K562 (cell line): Measurements from ENCODE around the gene ATP5F1D. TPM values are rescaled to one million over a fixed set of nuclear protein-coding genes. Genes with fewer than 3 reads are reported as not detected.
A peak's percentile ranks its signal among the peaks of the same experiment; 100 is the strongest.

Experiments
- BCOR ChIP-seq: fragments of 450-650 bp; IDR thresholded peaks from 2 replicates; pipeline ENCODE4 v1.6.1; 2016
- CBX5 ChIP-seq: IDR thresholded peaks from 2 replicates; pipeline ENCODE4 v1.6.1; 2014; ENCODE audit warnings: low read depth, borderline replicate concordance
- CEBPG ChIP-seq, 3 experiments: fragments of 200-800 bp in 1 of 3; sonication (Bioruptor generic) in 1 of 3; sonication (generic) in 1 of 3; formaldehyde crosslinking in 1 of 3; IDR thresholded peaks in 2 of 3; conservative IDR thresholded peaks in 1 of 3; 2 replicates each; pipeline versions ENCODE4 v1.6.1 to v1.8.0; 2016 to 2022; ENCODE audit warnings: missing compliant biosample characterization in 2 of 3, missing genetic modification characterization in 2 of 3, mild to moderate bottlenecking in 1 of 3, missing genetic modification reagents in 1 of 3
- CHD2 ChIP-seq: IDR thresholded peaks from 2 replicates; pipeline ENCODE4 v1.6.1; 2011; ENCODE audit warnings: low read depth, low read length
- CHD4 ChIP-seq: fragments of 200-600 bp; sonication (generic); IDR thresholded peaks from 3 replicates; pipeline ENCODE4 v1.6.1; 2012; ENCODE audit warnings: low read depth, mild to moderate bottlenecking, mixed read lengths, low read length, inconsistent platforms; ENCODE audit not compliant: insufficient read depth, insufficient replicate concordance, poor library complexity, severe bottlenecking
- CREBBP ChIP-seq: IDR thresholded peaks from one replicate; pipeline ENCODE4 v1.6.1; 2012; ENCODE audit warnings: low read depth, mild to moderate bottlenecking, control low read depth, inconsistent platforms, low read length
- FIP1L1 ChIP-seq: fragments of 200-400 bp; formaldehyde crosslinking; IDR thresholded peaks from 2 replicates; pipeline ENCODE4 v1.6.1; 2018; ENCODE audit warnings: mild to moderate bottlenecking, low read depth, low read length; ENCODE audit not compliant: poor library complexity, severe bottlenecking
- FOXP1 ChIP-seq: sonication (generic); formaldehyde crosslinking; IDR thresholded peaks from 2 replicates; pipeline ENCODE4 v1.8.0; 2022; ENCODE audit warnings: mild to moderate bottlenecking, missing genetic modification reagents
- JUN ChIP-seq, 2 experiments: sonication (generic) in 1 of 2; formaldehyde crosslinking in 1 of 2; IDR thresholded peaks; 2 replicates each; pipeline versions ENCODE4 v1.6.1 to v1.8.0; 2012 to 2022; ENCODE audit warnings: borderline replicate concordance in 2 of 2, mild to moderate bottlenecking in 2 of 2, improper control_type of control experiment in 1 of 2, low read depth in 1 of 2, low read length in 1 of 2, missing genetic modification reagents in 1 of 2
- KDM1A ChIP-seq, 2 experiments: fragments of 450-650 bp; IDR thresholded peaks; 2 replicates each; pipeline ENCODE4 v1.6.1; 2016; ENCODE audit warnings: mild to moderate bottlenecking in 2 of 2
- NFE2 ChIP-seq: IDR thresholded peaks from 2 replicates; pipeline ENCODE4 v1.6.1; 2014; ENCODE audit warnings: antibody characterized with exemption, low read depth
- PCBP1 ChIP-seq: fragments of 200-400 bp; formaldehyde crosslinking; IDR thresholded peaks from 2 replicates; pipeline ENCODE4 v1.6.1; 2018; ENCODE audit warnings: mild to moderate bottlenecking, low read depth, low read length; ENCODE audit not compliant: poor library complexity, severe bottlenecking
- PHF20 ChIP-seq: fragments of 450-650 bp; IDR thresholded peaks from 2 replicates; pipeline ENCODE4 v1.6.1; 2018; ENCODE audit not compliant: partially characterized antibody
- RBBP5 ChIP-seq: fragments of 200-600 bp; sonication (generic); IDR thresholded peaks from 2 replicates; pipeline ENCODE4 v1.6.1; 2012; ENCODE audit warnings: borderline replicate concordance, mild to moderate bottlenecking, low read length, control low read depth, inconsistent platforms; ENCODE audit not compliant: insufficient read depth, poor library complexity, severe bottlenecking
- RCOR1 ChIP-seq, 2 experiments: IDR thresholded peaks; 2 replicates each; pipeline ENCODE4 v1.6.1; 2012; ENCODE audit warnings: low read depth in 2 of 2, low read length in 2 of 2, borderline replicate concordance in 1 of 2, improper control_type of control experiment in 1 of 2
- SNAPC5 ChIP-seq: fragments of 250-450 bp; sonication (Bioruptor Pico); IDR thresholded peaks from 2 replicates; pipeline ENCODE4 v1.8.0; 2021; ENCODE audit warnings: moderate library complexity, mild to moderate bottlenecking, inconsistent platforms
- TSC22D4 ChIP-seq: fragments of 450-650 bp; IDR thresholded peaks from 2 replicates; pipeline ENCODE4 v1.6.1; 2016; ENCODE audit warnings: missing genetic modification characterization, missing biosample characterization, control low read depth
- USF1 ChIP-seq: sonication (generic); formaldehyde crosslinking; IDR thresholded peaks from 2 replicates; pipeline ENCODE4 v1.9.0; 2022; ENCODE audit warnings: mild to moderate bottlenecking, missing genetic modification reagents
- ZNF134 ChIP-seq: fragments of 250-450 bp; sonication (Bioruptor Pico); conservative IDR thresholded peaks from 2 replicates; pipeline ENCODE4 v1.4.0; 2020
- polyA plus RNA-seq, 8 experiments: library from polyadenylated mRNA; depleted of rRNA in 4 of 8; stranded (reverse) in 5 of 8; unstranded in 3 of 8; fragments of >200 nt; fragmentation: Nextera tagmentation in 2 of 8; fragmentation: Illumina TruSeq in 1 of 8; extraction: Ambion mirVana in 2 of 8; extraction: Trizol in 1 of 8; gene quantifications; 2 replicates each; pipeline versions ENCODE4 v1.2.1 to v1.2.3, GENCODE V29; 2011 to 2014; ENCODE audit warnings: inconsistent platforms in 1 of 8, missing spikeins in 1 of 8
- total RNA-seq, 7 experiments: library from RNA; depleted of rRNA in 6 of 7; stranded (reverse); fragments of >200 nt in 6 of 7; fragmentation: Illumina TruSeq in 2 of 7; extraction: Trizol in 2 of 7; gene quantifications; 2 replicates each; pipeline versions ENCODE4 v1.2.1 to v1.2.3, GENCODE V29; 2011 to 2021; ENCODE audit warnings: low replicate concordance in 1 of 7

The ATP5F1D gene
- total and polyA plus RNA-seq, 9 of the 15 experiments (the other 6 are each of a cell fraction or from before 2014, with no cell fraction given) = 3.9 to 409 (median 36.8) TPM

GRCh38 chr19:1259876-1260748 lies 18.6 kb downstream of the ATP5F1D start (continued):
- peak; percentile 72 for TF ChIP-seq FIP1L1
- TF ChIP-seq JUN (IDR thresholded peaks at IDR 0.05; ENCODE audit: borderline replicate concordance, low read depth, low read length) = no peak
- TF ChIP-seq JUN (CRISPR knock-in tag; IDR thresholded peaks at IDR 0.05; ENCODE audit: borderline replicate concordance) = 0 out of 2 replicates have a peak, but pooled peaks have one; percentile 61
- TF ChIP-seq TSC22D4 (tag) = no peak
- peak; percentile 88 for TF ChIP-seq CHD4
- TF ChIP-seq FOXP1 (CRISPR knock-in tag) = peak; percentile 66; the same call in 1 of the 2 replicates
- peak; percentile 89 for TF ChIP-seq BCOR
- peak; percentile 37; the same call in 1 of the 2 replicates for TF ChIP-seq CEBPG (CRISPR knock-in tag; IDR thresholded peaks at IDR 0.05)
- TF ChIP-seq CEBPG (tag; conservative IDR thresholded peaks at IDR 0.05 in 1 of 2, IDR thresholded peaks at IDR 0.05 in 1 of 2) = peak; percentile 26 to 31; a peak in 1 of 4 replicates
- TF ChIP-seq NFE2 = 0 out of 2 replicates have a peak, but pooled peaks have one; percentile 10
- peak; percentile 73 for TF ChIP-seq PCBP1
- peak; percentile 17; the same call in 1 of the 2 replicates for TF ChIP-seq CHD2
- TF ChIP-seq PHF20 = peak; percentile 37
- TF ChIP-seq KDM1A (IDR thresholded peaks at IDR 0.05) = peak; percentile 41 to 81
- TF ChIP-seq CREBBP = no peak
- no peak for TF ChIP-seq CBX5
- TF ChIP-seq ZNF134 (CRISPR knock-in tag) = no peak
- 0 out of 2 replicates have a peak, but pooled peaks have one; percentile 38 for TF ChIP-seq USF1 (CRISPR knock-in tag)
- peak in 1 of 2 experiments; percentile 69; a peak in 1 of 4 replicates for TF ChIP-seq RCOR1 (IDR thresholded peaks at IDR 0.05; ENCODE audit: borderline replicate concordance in 1 of 2, low read depth in 2 of 2, low read length in 2 of 2)
- no peak for TF ChIP-seq SNAPC5 (CRISPR knock-in tag)
- peak; percentile 10 for TF ChIP-seq RBBP5
